Measurements from ENCODE around the gene PPP2CA. TPM values are rescaled to one million over a fixed set of nuclear protein-coding genes. Genes with fewer than 3 reads are reported as not detected.

The PPP2CA gene
- total and polyA plus RNA-seq, 2 of the 8 experiments (the other 6 are each of a cell fraction or from before 2014, with no cell fraction given): 75.0 to 205 TPM

DNA sequence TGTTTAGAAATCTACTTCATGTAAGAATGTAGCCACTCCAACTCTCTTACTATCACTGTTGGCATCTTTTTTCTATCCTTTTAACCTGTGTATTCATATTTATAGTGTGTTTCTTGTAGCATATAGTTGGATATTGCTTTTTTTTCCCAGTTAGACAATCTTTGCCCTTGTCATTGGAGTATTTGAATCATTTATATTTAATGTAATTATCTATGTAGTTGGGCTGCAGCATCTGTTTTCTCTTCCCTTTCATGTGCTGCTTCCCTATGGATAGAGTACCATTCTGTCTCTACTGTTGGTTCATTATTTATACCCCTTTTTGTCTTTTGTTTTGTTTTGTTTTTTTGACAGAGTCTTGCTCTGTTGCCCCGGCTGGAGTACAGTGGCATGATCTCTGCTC, 45.2 kb upstream of the PPP2CA start:
- H4K20me1 ChIP-seq (replicated peaks in 1 of 2; ENCODE audit: control insufficient read depth in 1 of 2, insufficient read depth in 2 of 2, low read length in 2 of 2): no peaks in the 10 kb centered on the region
- no peak overlapping the region for H3K9ac ChIP-seq (replicated peaks in 1 of 4; ENCODE audit: extremely low read depth in 1 of 4, low read depth in 3 of 4, low read length in 3 of 4)
- H3K4me3 ChIP-seq (ENCODE audit: extremely low read depth in 1 of 4, insufficient read depth in 2 of 4, low read depth in 3 of 4, low read length in 4 of 4): no peak overlapping the region
- H3K79me2 ChIP-seq (ENCODE audit: control insufficient read depth in 1 of 2, insufficient read depth in 2 of 2, low read length in 2 of 2): no peaks in the 10 kb centered on the region
- no peak overlapping the region for H3K4me2 ChIP-seq (ENCODE audit: insufficient read depth in 1 of 2, low read depth in 2 of 2, low read length in 2 of 2)
- no peak overlapping the region for H4K8ac ChIP-seq (ENCODE audit: extremely low read depth, insufficient read depth, low read length)
- H2AFZ ChIP-seq (ENCODE audit: low read length): no peak overlapping the region
- no peak overlapping the region for H2BK15ac ChIP-seq (ENCODE audit: low read length)
- no peak overlapping the region for H4K5ac ChIP-seq (ENCODE audit: insufficient read length, low read depth, low read length)
- H2BK120ac ChIP-seq (replicated peaks; ENCODE audit: low read depth, low read length): no peak overlapping the region
- no peaks in the 10 kb centered on the region for H3K27me3 ChIP-seq (replicated peaks in 1 of 4; ENCODE audit: control insufficient read depth in 3 of 4, extremely low read depth in 1 of 4, insufficient read depth in 3 of 4, low read length in 3 of 4)
- no peak for TF ChIP-seq MAFK (IDR thresholded peaks at IDR 0.05; ENCODE audit: low read depth, low read length)
- TF ChIP-seq EP300 (IDR thresholded peaks at IDR 0.05; ENCODE audit: borderline replicate concordance in 1 of 2, low read depth in 2 of 2, low read length in 2 of 2): no peak
- TF ChIP-seq MAX (IDR thresholded peaks at IDR 0.05): no peak
- H3K18ac ChIP-seq (ENCODE audit: extremely low read depth, low read length): no peak overlapping the region
- CTCF ChIA-PET (ENCODE audit: partially characterized antibody): no interaction called here
- no peak overlapping the region for H2BK5ac ChIP-seq (ENCODE audit: low read depth, low read length)
- H3K4ac ChIP-seq (replicated peaks; ENCODE audit: insufficient read length, low read depth, low read length): no peak overlapping the region
- H3K14ac ChIP-seq (ENCODE audit: insufficient read length): no peak overlapping the region
- no peak overlapping the region for H4K91ac ChIP-seq (replicated peaks; ENCODE audit: insufficient read length, low read length)
- no peak overlapping the region for H3K23ac ChIP-seq (ENCODE audit: insufficient read length)
- no peaks in the 10 kb centered on the region for H3K4me1 ChIP-seq (replicated peaks in 1 of 4; ENCODE audit: control insufficient read depth in 3 of 4, insufficient read depth in 4 of 4, low read length in 3 of 4)
- H3K23me2 ChIP-seq (ENCODE audit: low read depth, low read length): no peaks in the 10 kb centered on the region
- H2BK12ac ChIP-seq (ENCODE audit: low read depth, low read length): no peak overlapping the region
- DNase-seq (ENCODE audit: low read depth in 1 of 2, low spot score in 2 of 2) (no peak), FAIRE-seq (no peak)
- H3K56ac ChIP-seq (replicated peaks; ENCODE audit: insufficient read length, low read depth, low read length): no peak overlapping the region
- no peaks in the 10 kb centered on the region for H3K36me3 ChIP-seq (ENCODE audit: control insufficient read depth in 2 of 4, insufficient read depth in 4 of 4, low read length in 3 of 4)
- POLR2A ChIA-PET (ENCODE audit: partially characterized antibody): interaction anchor here (1.1 kb wide), 1 partner anchor 24 kb away, joined by 3 read pairs; no protein-coding TSS in a partner anchor
- no peak overlapping the region for H2BK20ac ChIP-seq (ENCODE audit: low read length)
- H3K27ac ChIP-seq (ENCODE audit: low read depth, low read length): no peak overlapping the region
- WGBS, 2 experiments (ENCODE audit: extremely low coverage in 1 of 2, insufficient coverage in 1 of 2, insufficient read length in 1 of 2, insufficient replicate concordance in 2 of 2, low coverage in 1 of 2, low lambda C conversion rate in 2 of 2, missing lambda C conversion rate in 1 of 2): 91% methylated on average over 1 of the region's 1 CpG; no CpG with 5 or more reads in 1 of the 2 experiments
- H3K79me1 ChIP-seq (ENCODE audit: low read depth, low read length): no peaks in the 10 kb centered on the region
- H3K9me3 ChIP-seq (ENCODE audit: insufficient read depth in 2 of 2, low read depth in 1 of 2, low read length in 1 of 2): peaks cover 0 to 5% of the 10 kb centered on the region in 2 experiments; a peak in 1 of 4 replicates
- H2AK5ac ChIP-seq (ENCODE audit: low read depth, low read length): no peak overlapping the region
